ENCODE results near the gene ELMO3.

DNA sequence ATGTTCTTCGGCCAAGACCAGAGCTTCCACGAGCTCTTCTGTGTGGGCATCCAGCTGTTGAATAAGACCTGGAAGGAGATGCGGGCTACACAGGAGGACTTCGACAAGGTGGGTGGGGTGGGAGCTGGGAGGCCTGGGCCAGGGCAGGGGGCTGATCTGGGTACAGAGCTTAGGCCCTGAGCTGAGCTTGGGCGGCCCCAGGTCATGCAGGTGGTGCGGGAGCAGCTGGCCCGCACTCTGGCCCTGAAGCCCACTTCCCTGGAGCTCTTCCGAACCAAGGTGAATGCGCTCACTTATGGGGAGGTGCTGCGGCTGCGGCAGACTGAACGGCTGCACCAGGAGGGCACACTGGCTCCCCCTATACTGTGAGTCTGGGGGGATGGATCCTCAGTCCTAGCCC lies 3.5 kb downstream of the ELMO3 start:
- TF ChIP-seq RAD21 (conservative IDR thresholded peaks at IDR 0.05) (no peak), EP300 (conservative IDR thresholded peaks at IDR 0.05; ENCODE audit: poor library complexity, severe bottlenecking) (no peak)

Data from neural cell (in vitro differentiated cells).